KBM-7 (cell line): ENCODE data around the gene MARVELD2.
"Not testable (repeated sequence)": the region's sequence is repeated elsewhere in the genome, so short reads cannot be mapped to it uniquely, and the experiment has no call there.

ENCODE experiments used
- DNase-seq: peaks from one replicate; pipeline ENCODE4 v3.0.0-alpha.2; 2015
- in situ Hi-C: fragments of 300-500 bp; cut with MboI; formaldehyde crosslinking; loops from 2 replicates; pipeline ENCODE4 v1.14.3; 2020; ENCODE audit warnings: low sequenced_read_pairs, low pct_unique_long_range_greater_than_20kb, mixed read lengths

MARVELD2 gene

GRCh38 chr5:69444127-69444754, 29.3 kb downstream of the MARVELD2 start:
- in situ Hi-C loops: no loop called here
- no peak for DNase-seq

GRCh38 chr5:69449511-69449910, 34.6 kb downstream of the MARVELD2 start:
- DNase-seq: no peak
- in situ Hi-C loops: no loop called here

GRCh38 chr5:69450116-69450515, 35.2 kb downstream of the MARVELD2 start:
- in situ Hi-C loops: no loop called here
- DNase-seq: no peak

GRCh38 chr5:69450527-69450926, 35.6 kb downstream of the MARVELD2 start:
- in situ Hi-C loops, DNase-seq: not testable (repeated sequence)

- DNase-seq: no peak
- in situ Hi-C loops: no loop called here
These were observed 37.2 kb downstream of the MARVELD2 start for GRCh38 chr5:69451941-69452647.

GRCh38 chr5:69453487-69453886, 38.6 kb downstream of the MARVELD2 start:
- not testable (repeated sequence) for DNase-seq

GRCh38 chr5:69454460-69455249, 39.7 kb downstream of the MARVELD2 start:
- in situ Hi-C loops: no loop called here
- DNase-seq: no peak

More at GRCh38 chr5:69453487-69453886, 38.6 kb downstream of the MARVELD2 start:
- in situ Hi-C loops: not testable (repeated sequence)

GRCh38 chr5:69455428-69455988, 40.6 kb downstream of the MARVELD2 start:
- in situ Hi-C loops, DNase-seq: not testable (repeated sequence)

GRCh38 chr5:69462170-69462569, 47.3 kb downstream of the MARVELD2 start:
- no peak for DNase-seq
- in situ Hi-C loops: no loop called here

GRCh38 chr5:69466375-69466774, 51.5 kb downstream of the MARVELD2 start:
- in situ Hi-C loops, DNase-seq: not testable (repeated sequence)

GRCh38 chr5:69467442-69468225, 52.7 kb downstream of the MARVELD2 start:
- no peak for DNase-seq
- in situ Hi-C loops: no loop called here

GRCh38 chr5:69468631-69469030, 53.7 kb downstream of the MARVELD2 start:
- DNase-seq: peak; percentile 22
- in situ Hi-C loops: no loop called here

GRCh38 chr5:69471516-69471915, 56.6 kb downstream of the MARVELD2 start:
- in situ Hi-C loops, DNase-seq: not testable (repeated sequence)

- DNase-seq, in situ Hi-C loops: not testable (repeated sequence)
These were observed 57.7 kb downstream of the MARVELD2 start for GRCh38 chr5:69472535-69473143.

- in situ Hi-C loops: no loop called here
- DNase-seq: no peak
These were observed 62.3 kb downstream of the MARVELD2 start for GRCh38 chr5:69477170-69477569.

- in situ Hi-C loops, DNase-seq: not testable (repeated sequence)
These were observed 63.4 kb downstream of the MARVELD2 start for GRCh38 chr5:69478296-69478695.

- no peak for DNase-seq
- in situ Hi-C loops: no loop called here
These were observed 70.0 kb downstream of the MARVELD2 start for GRCh38 chr5:69484891-69485290.

GRCh38 chr5:69485471-69485870, 70.6 kb downstream of the MARVELD2 start:
- DNase-seq: no peak
- in situ Hi-C loops: no loop called here
